ENCODE measurements around the gene LAX1.

DNA sequence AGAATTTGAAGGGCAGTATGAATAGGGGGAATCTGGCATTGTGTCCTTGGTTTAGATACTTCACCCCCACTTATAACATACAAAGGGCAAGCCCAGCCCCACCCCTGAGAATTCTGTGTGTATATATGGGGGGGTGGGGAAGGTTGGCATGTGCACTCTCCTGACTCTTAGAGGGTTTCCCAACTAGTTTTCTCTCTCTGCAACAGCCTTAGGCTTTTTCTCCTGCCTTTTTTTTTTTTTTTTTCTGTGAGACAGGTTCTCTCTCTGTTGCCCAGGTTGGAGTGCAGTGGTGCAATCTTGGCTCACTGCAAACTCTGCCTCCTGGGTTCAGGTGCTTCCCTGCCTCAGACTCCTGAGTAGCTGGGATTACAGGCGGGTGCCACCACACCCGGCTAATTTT is 27.5 kb downstream of the LAX1 start:
- TF ChIP-seq POLR2AphosphoS5 (IDR thresholded peaks at IDR 0.05; ENCODE audit: low read depth, low read length) (no peak), TAF1 (IDR thresholded peaks at IDR 0.05; ENCODE audit: borderline replicate concordance, insufficient read depth, low read length) (no peak), FOXP2 (optimal IDR thresholded peaks at IDR 0.05; ENCODE audit: borderline replicate concordance, extremely low read depth, extremely low read length, insufficient read depth) (no peak), SIN3A (IDR thresholded peaks at IDR 0.05; ENCODE audit: borderline replicate concordance, insufficient read depth, low read length) (no peak), REST (IDR thresholded peaks at IDR 0.05; ENCODE audit: insufficient read depth in 1 of 2, low read depth in 2 of 2, low read length in 2 of 2) (no peak)
